Vagina (tissue), 2 donors: ENCODE data around the gene ATP2B2. TPM values are rescaled to one million over a fixed set of nuclear protein-coding genes. Genes with fewer than 3 reads are reported as not detected.

Experiments
- DNase-seq, 2 donors: peaks; one replicate each; pipeline ENCODE4 v3.0.0-alpha.2; 2017; ENCODE audit errors: extremely low spot score in 2 of 2
- H3K27ac ChIP-seq: fragments of 200-600 bp; sonication (generic); one replicate; pipeline ENCODE4 v1.5.1; 2019
- H3K27me3 ChIP-seq: fragments of 200-600 bp; sonication (generic); one replicate; pipeline ENCODE4 v1.5.1; 2019
- H3K36me3 ChIP-seq, 2 donors: fragments of 200-600 bp; sonication (generic); one replicate each; pipeline ENCODE4 v1.5.1; 2017 to 2019
- H3K4me1 ChIP-seq: fragments of 200-600 bp; sonication (generic); one replicate; pipeline ENCODE4 v1.5.1; 2019
- H3K4me3 ChIP-seq, 2 donors: fragments of 200-600 bp; sonication (generic); 1 replicate in 1 of 2; 2 replicates in 1 of 2; pipeline ENCODE4 v1.5.1; 2016 to 2019
- H3K9me3 ChIP-seq: fragments of 200-600 bp; sonication (generic); one replicate; pipeline ENCODE4 v1.5.1; 2019
- POLR2A ChIP-seq, 2 donors: fragments of 450-650 bp; IDR thresholded peaks; one replicate each; pipeline ENCODE4 v1.6.1; 2017; ENCODE audit warnings: antibody characterized with exemption in 2 of 2, mild to moderate bottlenecking in 2 of 2, moderate library complexity in 2 of 2
- POLR2AphosphoS5 ChIP-seq, 2 donors: sonication (generic); formaldehyde crosslinking; IDR thresholded peaks; one replicate each; pipeline ENCODE4 v1.9.0; 2017; ENCODE audit warnings: antibody characterized with exemption in 2 of 2, mild to moderate bottlenecking in 2 of 2, low read depth in 1 of 2; ENCODE audit not compliant: insufficient read depth in 1 of 2
- intact Hi-C: fragments of 100-400 bp; cut with DNase I; formaldehyde crosslinking; loops from one replicate; pipeline ENCODE4 v1.15.1; 2023
- total RNA-seq: library from RNA; depleted of rRNA; stranded (reverse); fragments of >200 nt; gene quantifications from one replicate; pipeline ENCODE4 v1.2.3, GENCODE V29; 2016
- TF ChIP-seq, protein P1 (sequence below), 3 experiments: fragments of 450-650 bp in 2 of 3; fragments of 200-600 bp in 1 of 3; sonication (generic) in 1 of 3; IDR thresholded peaks; one replicate each; pipeline ENCODE4 v1.5.1; 2017 to 2019; ENCODE audit warnings: antibody characterized with exemption in 3 of 3, mild to moderate bottlenecking in 2 of 3, moderate library complexity in 2 of 3

ATP2B2 gene
- total RNA-seq, 1 donor from 2014 or later: 0.25 TPM

DNA sequence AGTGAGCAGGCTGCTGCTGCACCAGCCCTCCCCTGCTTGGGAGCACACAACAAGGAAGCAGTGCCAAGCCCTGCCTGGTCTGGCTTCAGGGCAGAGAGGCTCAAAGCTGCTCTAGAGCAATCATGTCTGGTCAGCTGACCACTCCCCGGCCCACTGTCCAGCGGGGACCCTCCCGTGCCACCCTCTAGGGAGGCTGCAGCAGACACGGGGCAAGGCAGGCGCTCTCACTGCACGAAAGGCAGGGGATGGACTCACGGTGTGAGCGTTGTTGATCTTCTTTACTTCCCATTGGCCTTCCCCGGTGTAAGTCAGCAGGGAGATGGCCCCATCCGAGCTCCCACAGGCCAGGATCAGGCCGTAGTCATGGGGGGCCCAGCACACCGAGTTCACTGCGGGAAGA, 193.7 kb downstream of the ATP2B2 start:
- Histone ChIP-seq H3K27ac (no peak overlapping the region), H3K36me3 (peaks cover 0 to 83% of the 10 kb centered on the region in 2 donors), H3K27me3 (no peaks in the 10 kb centered on the region), H3K9me3 (no peaks in the 10 kb centered on the region), H3K4me1 (no peaks in the 10 kb centered on the region), H3K4me3 (no peak overlapping the region)
- intact Hi-C loops: no loop called here
- DNase-seq: no peak
- TF ChIP-seq, protein P1, sequence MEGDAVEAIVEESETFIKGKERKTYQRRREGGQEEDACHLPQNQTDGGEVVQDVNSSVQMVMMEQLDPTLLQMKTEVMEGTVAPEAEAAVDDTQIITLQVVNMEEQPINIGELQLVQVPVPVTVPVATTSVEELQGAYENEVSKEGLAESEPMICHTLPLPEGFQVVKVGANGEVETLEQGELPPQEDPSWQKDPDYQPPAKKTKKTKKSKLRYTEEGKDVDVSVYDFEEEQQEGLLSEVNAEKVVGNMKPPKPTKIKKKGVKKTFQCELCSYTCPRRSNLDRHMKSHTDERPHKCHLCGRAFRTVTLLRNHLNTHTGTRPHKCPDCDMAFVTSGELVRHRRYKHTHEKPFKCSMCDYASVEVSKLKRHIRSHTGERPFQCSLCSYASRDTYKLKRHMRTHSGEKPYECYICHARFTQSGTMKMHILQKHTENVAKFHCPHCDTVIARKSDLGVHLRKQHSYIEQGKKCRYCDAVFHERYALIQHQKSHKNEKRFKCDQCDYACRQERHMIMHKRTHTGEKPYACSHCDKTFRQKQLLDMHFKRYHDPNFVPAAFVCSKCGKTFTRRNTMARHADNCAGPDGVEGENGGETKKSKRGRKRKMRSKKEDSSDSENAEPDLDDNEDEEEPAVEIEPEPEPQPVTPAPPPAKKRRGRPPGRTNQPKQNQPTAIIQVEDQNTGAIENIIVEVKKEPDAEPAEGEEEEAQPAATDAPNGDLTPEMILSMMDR (IDR thresholded peaks at IDR 0.05): no peak
- TF ChIP-seq POLR2A (IDR thresholded peaks at IDR 0.05): no peak
- TF ChIP-seq POLR2AphosphoS5 (IDR thresholded peaks at IDR 0.05; ENCODE audit: insufficient read depth in 1 of 2, low read depth in 1 of 2): no peak

DNA sequence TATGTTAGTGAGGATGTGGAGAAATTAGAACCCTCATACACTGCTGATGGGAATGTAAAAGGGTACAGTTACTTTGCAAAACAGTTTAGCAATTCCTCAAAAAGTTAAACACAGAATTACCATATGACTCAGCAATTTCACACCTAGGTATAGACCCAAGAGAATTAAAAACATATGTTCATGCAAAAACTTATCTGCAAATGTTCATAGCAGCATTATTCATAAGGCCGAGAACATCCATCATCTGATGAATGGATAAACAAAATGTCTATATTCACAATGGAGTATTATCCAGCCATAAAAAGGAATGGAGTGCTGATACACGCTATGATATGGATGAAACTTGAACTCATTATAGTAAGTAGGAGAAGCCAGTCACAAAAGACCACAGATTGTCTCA, 194.8 kb downstream of the ATP2B2 start:
- no peak for DNase-seq
- no peak overlapping the region for H3K4me3 ChIP-seq
- H3K36me3 ChIP-seq: peaks cover 0 to 76% of the 10 kb centered on the region in 2 donors
- intact Hi-C loops: no loop called here
- TF ChIP-seq, protein P1 (IDR thresholded peaks at IDR 0.05): no peak
- TF ChIP-seq POLR2A (IDR thresholded peaks at IDR 0.05) (no peak), POLR2AphosphoS5 (IDR thresholded peaks at IDR 0.05; ENCODE audit: insufficient read depth in 1 of 2, low read depth in 1 of 2) (no peak)
- no peaks in the 10 kb centered on the region for H3K4me1 ChIP-seq
- H3K9me3 ChIP-seq: no peaks in the 10 kb centered on the region
- no peaks in the 10 kb centered on the region for H3K27me3 ChIP-seq
- H3K27ac ChIP-seq: no peak overlapping the region

DNA sequence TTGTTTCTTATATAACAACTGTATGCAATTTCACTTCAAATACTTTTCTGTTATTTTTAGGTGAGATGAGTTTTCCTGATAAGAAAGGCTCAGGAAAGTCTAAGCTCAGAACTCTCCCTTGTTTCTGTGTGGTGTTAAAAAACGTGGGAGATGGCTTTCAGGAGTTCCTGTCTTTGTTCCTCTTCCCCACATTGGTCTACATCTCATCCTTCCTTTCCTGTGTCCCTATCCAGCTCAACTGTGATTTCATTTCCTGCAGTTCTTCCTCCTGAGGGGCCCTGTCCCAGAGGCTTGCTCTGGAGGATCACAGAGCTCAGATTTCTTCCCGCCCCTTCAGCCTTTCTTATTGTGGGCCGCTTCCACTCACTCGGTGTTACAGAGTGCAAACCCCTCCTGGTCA, 195.7 kb downstream of the ATP2B2 start:
- H3K9me3 ChIP-seq: no peaks in the 10 kb centered on the region
- H3K27me3 ChIP-seq: no peaks in the 10 kb centered on the region
- H3K4me1 ChIP-seq: no peaks in the 10 kb centered on the region
- peaks cover 0 to 76% of the 10 kb centered on the region in 2 donors for H3K36me3 ChIP-seq
- intact Hi-C loops: loop anchor here (5.0 kb wide), 1 partner anchor 52 kb away; no protein-coding TSS in a partner anchor
- H3K27ac ChIP-seq: no peak overlapping the region
- DNase-seq: no peak
- H3K4me3 ChIP-seq: no peak overlapping the region
- TF ChIP-seq, protein P1 (IDR thresholded peaks at IDR 0.05): no peak
- TF ChIP-seq POLR2A (IDR thresholded peaks at IDR 0.05): no peak
- no peak for TF ChIP-seq POLR2AphosphoS5 (IDR thresholded peaks at IDR 0.05; ENCODE audit: insufficient read depth in 1 of 2, low read depth in 1 of 2)

DNA sequence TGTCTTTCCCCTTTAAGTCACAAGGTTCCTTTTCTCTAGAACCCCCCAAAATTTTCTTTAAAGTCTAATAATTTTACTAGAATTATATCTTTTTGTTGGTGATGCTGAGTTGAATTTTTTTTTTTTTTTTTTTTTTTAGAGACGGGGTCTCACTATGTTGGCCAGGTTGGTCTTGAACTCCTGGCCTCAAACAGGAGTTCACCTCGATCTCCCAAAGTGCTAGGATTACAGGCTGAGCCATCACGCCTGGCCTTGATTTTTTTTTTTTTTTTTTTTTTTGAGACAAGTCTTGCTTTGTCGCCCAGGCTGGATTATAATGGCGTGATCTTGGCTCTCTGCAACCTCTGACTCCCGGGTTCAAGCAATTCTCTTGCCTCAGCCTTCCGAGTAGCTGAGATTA, 196.7 kb downstream of the ATP2B2 start:
- no peaks in the 10 kb centered on the region for H3K4me1 ChIP-seq
- H3K9me3 ChIP-seq: no peaks in the 10 kb centered on the region
- intact Hi-C loops: loop anchor here (5.0 kb wide), 1 partner anchor 51 kb away; no protein-coding TSS in a partner anchor
- H3K4me3 ChIP-seq: no peak overlapping the region
- TF ChIP-seq POLR2A (IDR thresholded peaks at IDR 0.05): no peak
- no peak for TF ChIP-seq POLR2AphosphoS5 (IDR thresholded peaks at IDR 0.05; ENCODE audit: insufficient read depth in 1 of 2, low read depth in 1 of 2)
- TF ChIP-seq, protein P1 (IDR thresholded peaks at IDR 0.05): no peak
- peaks cover 0 to 78% of the 10 kb centered on the region in 2 donors for H3K36me3 ChIP-seq
- no peaks in the 10 kb centered on the region for H3K27me3 ChIP-seq
- no peak overlapping the region for H3K27ac ChIP-seq
- no peak for DNase-seq

DNA sequence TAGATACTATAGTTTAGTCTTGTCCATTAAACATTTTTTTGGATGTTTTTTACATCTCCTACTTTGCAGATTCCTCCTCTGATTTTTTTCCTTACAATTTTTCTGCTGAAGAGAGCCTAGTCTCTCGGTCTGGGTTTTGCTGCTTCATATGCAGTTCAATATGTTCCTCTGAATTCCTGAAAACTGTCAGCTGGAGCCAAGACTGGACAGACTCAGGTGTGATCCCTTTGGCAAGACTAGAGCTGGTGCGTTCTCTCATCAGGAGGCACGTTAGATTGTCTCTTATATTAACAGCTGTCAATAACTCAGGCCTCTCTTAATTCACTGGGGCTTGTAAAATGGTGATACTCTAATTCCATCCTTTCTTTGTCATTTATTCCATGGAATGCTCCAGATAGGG, 199.2 kb downstream of the ATP2B2 start:
- Histone ChIP-seq H3K9me3 (no peaks in the 10 kb centered on the region), H3K4me1 (no peaks in the 10 kb centered on the region), H3K27ac (no peak overlapping the region), H3K36me3 (peaks cover 0 to 77% of the 10 kb centered on the region in 2 donors), H3K4me3 (no peak overlapping the region), H3K27me3 (no peaks in the 10 kb centered on the region)
- no peak for DNase-seq
- TF ChIP-seq POLR2A (IDR thresholded peaks at IDR 0.05): no peak
- intact Hi-C loops: loop anchor here (5.0 kb wide), 1 partner anchor 49 kb away; no protein-coding TSS in a partner anchor
